T-helper 22 cell (primary cell): ENCODE data around the gene RSPRY1.

Source experiments
- DNase-seq: peaks from one replicate; pipeline ENCODE4 v3.0.0-alpha.2; 2020; ENCODE audit warnings: low read depth

Gene RSPRY1

GRCh38 chr16:57185945-57186871 lies at the start of gene RSPRY1, which contains the start of gene PSME3IP1:
RSPRY1 (plus strand) TSS chr16:57186329; CDS start chr16:57204659, 18,330 bp downstream.
PSME3IP1 (minus strand) TSS chr16:57186039; CDS start chr16:57173854, 12,185 bp downstream.
- DNase-seq = peak; percentile 99

GRCh38 chr16:57137043-57137442 lies 49.1 kb upstream of the RSPRY1 start:
- no peak for DNase-seq

GRCh38 chr16:57137566-57138273 lies 48.4 kb upstream of the RSPRY1 start:
- no peak for DNase-seq

GRCh38 chr16:57138281-57138935 lies 47.7 kb upstream of the RSPRY1 start:
- no peak for DNase-seq

GRCh38 chr16:57140931-57141668 lies 45.0 kb upstream of the RSPRY1 start:
- DNase-seq = no peak

GRCh38 chr16:57141822-57142631 lies 44.1 kb upstream of the RSPRY1 start:
- no peak for DNase-seq

- no peak for DNase-seq
Observed at GRCh38 chr16:57143149-57143921, 42.8 kb upstream of the RSPRY1 start.

- no peak for DNase-seq
Observed at GRCh38 chr16:57144027-57144426, 42.1 kb upstream of the RSPRY1 start.

- no peak for DNase-seq
Observed at GRCh38 chr16:57145046-57146021, 40.8 kb upstream of the RSPRY1 start.

GRCh38 chr16:57146040-57146647 lies 40.0 kb upstream of the RSPRY1 start:
- no peak for DNase-seq

GRCh38 chr16:57146735-57147134 lies 39.4 kb upstream of the RSPRY1 start:
- no peak for DNase-seq

- no peak for DNase-seq
Observed at GRCh38 chr16:57147381-57148221, 38.5 kb upstream of the RSPRY1 start.

GRCh38 chr16:57148481-57148880 lies 37.6 kb upstream of the RSPRY1 start:
- no peak for DNase-seq

GRCh38 chr16:57149391-57149790 lies 36.7 kb upstream of the RSPRY1 start:
- DNase-seq = no peak

- no peak for DNase-seq
Observed at GRCh38 chr16:57150682-57151330, 35.3 kb upstream of the RSPRY1 start.

GRCh38 chr16:57151369-57151768 lies 34.8 kb upstream of the RSPRY1 start:
- DNase-seq = no peak
